ENCODE data around the gene TMEM212.
"Not testable (repeated sequence)": the region's sequence is repeated elsewhere in the genome, so short reads cannot be mapped to it uniquely, and the experiment has no call there.

The TMEM212 gene

DNA sequence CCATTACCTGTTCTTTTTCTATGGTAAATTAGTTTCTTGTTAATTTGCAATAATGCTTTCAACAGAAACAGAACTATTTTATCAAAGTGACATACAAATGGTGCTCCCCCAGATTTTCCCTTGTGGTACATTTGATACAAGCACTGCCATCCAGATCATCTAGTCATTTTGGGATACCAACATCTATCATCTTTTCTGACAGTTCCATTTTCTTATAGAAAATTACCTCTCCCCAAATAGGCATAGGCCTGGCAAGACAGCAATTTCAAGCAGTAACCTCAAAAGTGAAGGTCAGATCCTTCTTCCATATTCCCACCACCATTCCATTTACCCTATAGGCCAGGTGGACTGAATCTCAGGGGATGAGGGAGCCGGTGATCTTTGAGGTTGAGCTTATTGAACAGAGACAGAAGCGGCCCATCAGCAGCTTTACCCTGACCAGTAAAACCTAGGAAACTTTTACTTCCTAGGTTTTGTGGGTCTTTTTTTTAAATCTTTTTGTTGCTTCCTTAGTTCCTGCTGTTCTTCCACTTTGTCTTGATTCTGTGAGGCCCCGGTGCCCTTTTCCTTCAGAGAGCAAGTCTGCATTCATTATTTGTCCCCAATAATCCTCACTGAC is 29.8 kb upstream of the TMEM212 start:
- Histone ChIP-seq H3K27ac (ENCODE audit: low read depth, low read length, severe bottlenecking) (no peak overlapping the region), H3K4me1 (ENCODE audit: control insufficient read depth, insufficient read depth, low read length, poor library complexity, severe bottlenecking) (peaks cover 21% of the 10 kb centered on the region), H3K36me3 (ENCODE audit: control insufficient read depth, insufficient read depth, low read length) (no peaks in the 10 kb centered on the region), H3K9me3 (ENCODE audit: control insufficient read depth, low read length) (no peaks in the 10 kb centered on the region), H3K4me3 (ENCODE audit: extremely low read depth, insufficient read depth, low read length, poor library complexity, severe bottlenecking) (no peak overlapping the region)
- WGBS, 2 experiments (ENCODE audit: insufficient coverage in 2 of 2): 83 to 100% methylated on average over 1 of the region's 3 CpGs

GRCh38 chr3:171813897-171814460 is 29.2 kb upstream of the TMEM212 start:
- no peak overlapping the region for H3K27ac ChIP-seq (ENCODE audit: low read depth, low read length, severe bottlenecking)
- no peak overlapping the region for H3K4me3 ChIP-seq (ENCODE audit: extremely low read depth, insufficient read depth, low read length, poor library complexity, severe bottlenecking)
- 79 to 94% methylated on average over 3 of the region's 4 CpGs for WGBS, 2 experiments (ENCODE audit: insufficient coverage in 2 of 2)
- peaks cover 15% of the 10 kb centered on the region for H3K4me1 ChIP-seq (ENCODE audit: control insufficient read depth, insufficient read depth, low read length, poor library complexity, severe bottlenecking)
- H3K36me3 ChIP-seq (ENCODE audit: control insufficient read depth, insufficient read depth, low read length): no peaks in the 10 kb centered on the region
- H3K9me3 ChIP-seq (ENCODE audit: control insufficient read depth, low read length): no peaks in the 10 kb centered on the region

DNA sequence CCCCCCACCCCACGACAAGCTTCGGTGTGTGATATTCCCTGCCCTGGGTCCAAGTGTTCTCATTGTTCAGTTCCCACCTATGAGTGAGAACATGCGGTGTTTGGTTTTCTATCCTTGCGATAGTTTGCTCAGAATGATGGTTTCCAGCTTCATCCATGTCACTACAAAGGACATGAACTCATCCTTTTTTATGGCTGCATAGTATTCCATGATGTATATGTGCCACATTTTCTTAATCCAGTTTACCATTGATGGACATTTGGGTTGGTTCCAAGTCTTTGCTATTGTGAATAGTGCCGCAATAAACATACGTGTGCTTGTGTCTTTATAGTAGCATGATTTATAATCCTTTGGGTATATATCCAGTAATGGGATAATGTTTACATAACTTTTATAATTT is 28.5 kb upstream of the TMEM212 start:
- H3K4me3 ChIP-seq (ENCODE audit: extremely low read depth, insufficient read depth, low read length, poor library complexity, severe bottlenecking); H3K27ac ChIP-seq (ENCODE audit: low read depth, low read length, severe bottlenecking); H3K36me3 ChIP-seq (ENCODE audit: control insufficient read depth, insufficient read depth, low read length); H3K9me3 ChIP-seq (ENCODE audit: control insufficient read depth, low read length): not testable (repeated sequence)
- H3K4me1 ChIP-seq (ENCODE audit: control insufficient read depth, insufficient read depth, low read length, poor library complexity, severe bottlenecking): peaks cover 14% of the 10 kb centered on the region
- WGBS, 2 experiments (ENCODE audit: insufficient coverage in 2 of 2): no CpG with 5 or more reads among the region's 6 CpGs

- no peak overlapping the region for H3K4me3 ChIP-seq (ENCODE audit: extremely low read depth, insufficient read depth, low read length, poor library complexity, severe bottlenecking)
- WGBS, 2 experiments (ENCODE audit: insufficient coverage in 2 of 2): 78 to 100% methylated on average over 1 of the region's 2 CpGs
- no peaks in the 10 kb centered on the region for H3K36me3 ChIP-seq (ENCODE audit: control insufficient read depth, insufficient read depth, low read length)
- H3K9me3 ChIP-seq (ENCODE audit: control insufficient read depth, low read length): no peaks in the 10 kb centered on the region
- no peak overlapping the region for H3K27ac ChIP-seq (ENCODE audit: low read depth, low read length, severe bottlenecking)
- peaks cover 10% of the 10 kb centered on the region for H3K4me1 ChIP-seq (ENCODE audit: control insufficient read depth, insufficient read depth, low read length, poor library complexity, severe bottlenecking)
These were observed 27.1 kb upstream of the TMEM212 start for GRCh38 chr3:171815973-171816595.

- Histone ChIP-seq H3K4me3 (ENCODE audit: extremely low read depth, insufficient read depth, low read length, poor library complexity, severe bottlenecking) (no peak overlapping the region), H3K36me3 (ENCODE audit: control insufficient read depth, insufficient read depth, low read length) (no peaks in the 10 kb centered on the region), H3K27ac (ENCODE audit: low read depth, low read length, severe bottlenecking) (no peak overlapping the region), H3K9me3 (ENCODE audit: control insufficient read depth, low read length) (no peaks in the 10 kb centered on the region), H3K4me1 (ENCODE audit: control insufficient read depth, insufficient read depth, low read length, poor library complexity, severe bottlenecking) (no peaks in the 10 kb centered on the region)
- 100% methylated on average over 1 of the region's 4 CpGs; no CpG with 5 or more reads in 1 of the 2 experiments for WGBS, 2 experiments (ENCODE audit: insufficient coverage in 2 of 2)
These were observed 25.9 kb upstream of the TMEM212 start for GRCh38 chr3:171817074-171817800.

DNA sequence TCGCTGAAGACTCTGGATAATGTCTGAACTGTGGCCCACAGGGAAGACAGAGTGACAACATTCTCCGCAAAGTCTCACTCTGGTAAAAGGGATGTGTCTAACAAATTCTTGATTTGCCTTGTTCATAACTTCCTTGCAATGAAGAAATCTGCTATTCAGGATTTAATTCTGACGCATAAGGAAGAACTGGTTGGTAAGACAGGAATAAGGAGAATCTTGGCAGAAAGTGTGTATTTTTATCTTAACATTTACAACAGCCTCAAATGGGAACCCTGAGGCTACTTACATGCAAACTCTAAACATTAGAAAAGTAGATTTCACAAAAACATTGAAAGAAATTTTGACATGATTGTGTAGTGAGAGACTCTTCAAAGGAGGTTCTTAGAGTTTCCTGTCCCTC is 22.1 kb upstream of the TMEM212 start:
- no peak overlapping the region for H3K27ac ChIP-seq (ENCODE audit: low read depth, low read length, severe bottlenecking)
- H3K4me3 ChIP-seq (ENCODE audit: extremely low read depth, insufficient read depth, low read length, poor library complexity, severe bottlenecking): no peak overlapping the region
- H3K4me1 ChIP-seq (ENCODE audit: control insufficient read depth, insufficient read depth, low read length, poor library complexity, severe bottlenecking): peaks cover 9% of the 10 kb centered on the region
- 96 to 98% methylated on average over 2 of the region's 3 CpGs for WGBS, 2 experiments (ENCODE audit: insufficient coverage in 2 of 2)
- H3K9me3 ChIP-seq (ENCODE audit: control insufficient read depth, low read length): no peaks in the 10 kb centered on the region
- H3K36me3 ChIP-seq (ENCODE audit: control insufficient read depth, insufficient read depth, low read length): no peaks in the 10 kb centered on the region

GRCh38 chr3:171821778-171822358 is 21.3 kb upstream of the TMEM212 start:
- Histone ChIP-seq H3K4me3 (ENCODE audit: extremely low read depth, insufficient read depth, low read length, poor library complexity, severe bottlenecking) (no peak overlapping the region), H3K9me3 (ENCODE audit: control insufficient read depth, low read length) (no peaks in the 10 kb centered on the region), H3K4me1 (ENCODE audit: control insufficient read depth, insufficient read depth, low read length, poor library complexity, severe bottlenecking) (peaks cover 9% of the 10 kb centered on the region), H3K27ac (ENCODE audit: low read depth, low read length, severe bottlenecking) (no peak overlapping the region), H3K36me3 (ENCODE audit: control insufficient read depth, insufficient read depth, low read length) (no peaks in the 10 kb centered on the region)
- WGBS, 2 experiments (ENCODE audit: insufficient coverage in 2 of 2): 67 to 77% methylated on average over 1 of the region's 2 CpGs

GRCh38 chr3:171822431-171823106 is 20.6 kb upstream of the TMEM212 start:
- no peak overlapping the region for H3K4me3 ChIP-seq (ENCODE audit: extremely low read depth, insufficient read depth, low read length, poor library complexity, severe bottlenecking)
- H3K9me3 ChIP-seq (ENCODE audit: control insufficient read depth, low read length): no peaks in the 10 kb centered on the region
- H3K36me3 ChIP-seq (ENCODE audit: control insufficient read depth, insufficient read depth, low read length): no peaks in the 10 kb centered on the region
- no peak overlapping the region for H3K27ac ChIP-seq (ENCODE audit: low read depth, low read length, severe bottlenecking)
- 88 to 96% methylated on average over 3 of the region's 4 CpGs for WGBS, 2 experiments (ENCODE audit: insufficient coverage in 2 of 2)
- peaks cover 9% of the 10 kb centered on the region for H3K4me1 ChIP-seq (ENCODE audit: control insufficient read depth, insufficient read depth, low read length, poor library complexity, severe bottlenecking)

GRCh38 chr3:171824116-171824515 is 19.0 kb upstream of the TMEM212 start:
- Histone ChIP-seq H3K4me1 (ENCODE audit: control insufficient read depth, insufficient read depth, low read length, poor library complexity, severe bottlenecking) (peaks cover 9% of the 10 kb centered on the region), H3K27ac (ENCODE audit: low read depth, low read length, severe bottlenecking) (no peak overlapping the region), H3K9me3 (ENCODE audit: control insufficient read depth, low read length) (no peaks in the 10 kb centered on the region), H3K36me3 (ENCODE audit: control insufficient read depth, insufficient read depth, low read length) (no peaks in the 10 kb centered on the region), H3K4me3 (ENCODE audit: extremely low read depth, insufficient read depth, low read length, poor library complexity, severe bottlenecking) (no peak overlapping the region)
- WGBS, 2 experiments (ENCODE audit: insufficient coverage in 2 of 2): 89 to 96% methylated on average over 5 to 6 of the region's 6 CpGs

DNA sequence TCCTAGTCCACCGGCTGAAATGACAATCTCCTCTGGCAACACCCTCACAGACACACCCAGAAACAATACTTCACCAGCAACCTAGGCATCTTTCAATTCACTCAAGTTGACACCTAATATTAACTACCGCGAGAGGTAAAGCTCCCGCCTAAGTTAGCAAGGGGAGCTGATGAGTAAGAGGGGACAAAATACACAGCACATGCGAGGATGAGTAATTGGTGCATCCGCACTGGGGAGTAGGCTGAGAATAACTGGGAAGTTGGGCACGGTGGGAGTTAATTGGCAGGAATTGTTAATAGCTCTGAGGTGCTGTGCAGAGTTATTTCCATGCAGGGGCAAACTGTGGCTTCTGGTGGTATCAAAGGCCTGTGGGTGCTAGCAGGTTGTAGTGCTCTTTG is 18.3 kb upstream of the TMEM212 start:
- H3K27ac ChIP-seq (ENCODE audit: low read depth, low read length, severe bottlenecking): no peak overlapping the region
- H3K36me3 ChIP-seq (ENCODE audit: control insufficient read depth, insufficient read depth, low read length): no peaks in the 10 kb centered on the region
- no peak overlapping the region for H3K4me3 ChIP-seq (ENCODE audit: extremely low read depth, insufficient read depth, low read length, poor library complexity, severe bottlenecking)
- peaks cover 9% of the 10 kb centered on the region for H3K4me1 ChIP-seq (ENCODE audit: control insufficient read depth, insufficient read depth, low read length, poor library complexity, severe bottlenecking)
- 63 to 65% methylated on average over 3 of the region's 7 CpGs for WGBS, 2 experiments (ENCODE audit: insufficient coverage in 2 of 2)
- no peaks in the 10 kb centered on the region for H3K9me3 ChIP-seq (ENCODE audit: control insufficient read depth, low read length)
